DOHH2 (cell line): ENCODE results near the gene ACTR2.

Source experiments
- H3F3A ChIP-seq: fragments of 200-600 bp; sonication (generic), shearing (Covaris generic); 2 replicates; pipeline ENCODE4 v1.6.0; 2016; ENCODE audit warnings: antibody characterized with exemption, mild to moderate bottlenecking; ENCODE audit not compliant: control insufficient read depth, insufficient read depth
- H3K27ac ChIP-seq: fragments of 200-600 bp; sonication (generic); 2 replicates; pipeline ENCODE4 v1.5.1; 2014; ENCODE audit warnings: low read depth, mild to moderate bottlenecking, low read length, moderate library complexity
- H3K27me3 ChIP-seq: fragments of 200-600 bp; sonication (generic); 2 replicates; pipeline ENCODE4 v1.6.1; 2014; ENCODE audit warnings: mild to moderate bottlenecking, low read length, mixed read lengths; ENCODE audit not compliant: control insufficient read depth
- H3K36me3 ChIP-seq: fragments of 200-600 bp; sonication (generic); 2 replicates; pipeline ENCODE4 v1.6.1; 2014; ENCODE audit warnings: mild to moderate bottlenecking, low read length, moderate library complexity, mixed read lengths; ENCODE audit not compliant: control insufficient read depth
- H3K4me1 ChIP-seq: fragments of 200-600 bp; sonication (generic); 2 replicates; pipeline ENCODE4 v1.6.1; 2014; ENCODE audit warnings: mild to moderate bottlenecking, low read length, mixed read lengths; ENCODE audit not compliant: control insufficient read depth
- H3K4me2 ChIP-seq: fragments of 200-600 bp; sonication (generic); 2 replicates; pipeline ENCODE4 v1.6.0; 2014; ENCODE audit warnings: mild to moderate bottlenecking, low read length, moderate library complexity
- H3K4me3 ChIP-seq: fragments of 200-600 bp; sonication (generic); 2 replicates; pipeline ENCODE4 v1.5.1; 2014; ENCODE audit warnings: mild to moderate bottlenecking, low read length, mixed read lengths
- H3K79me2 ChIP-seq: fragments of 200-600 bp; sonication (generic); 2 replicates; pipeline ENCODE4 v1.6.1; 2014; ENCODE audit warnings: mild to moderate bottlenecking, low read length, mixed read lengths; ENCODE audit not compliant: control insufficient read depth
- H3K9me2 ChIP-seq: fragments of 200-600 bp; sonication (generic); replicated peaks from 2 replicates; pipeline ENCODE4 v1.6.1; 2014; ENCODE audit warnings: mild to moderate bottlenecking, low read length, mixed read lengths; ENCODE audit not compliant: control insufficient read depth
- H3K9me3 ChIP-seq: fragments of 200-600 bp; sonication (generic); 2 replicates; pipeline ENCODE4 v1.6.1; 2014; ENCODE audit warnings: antibody characterized with exemption, low read length, mixed read lengths; ENCODE audit not compliant: control insufficient read depth, insufficient read depth
- H4K20me1 ChIP-seq: fragments of 200-600 bp; sonication (generic); 2 replicates; pipeline ENCODE4 v1.6.0; 2014; ENCODE audit warnings: low read depth, mild to moderate bottlenecking, antibody characterized with exemption, low read length, moderate library complexity; ENCODE audit not compliant: control insufficient read depth, insufficient read depth
- CTCF ChIP-seq: fragments of 200-600 bp; sonication (generic); IDR thresholded peaks from one replicate; pipeline ENCODE4 v1.5.1; 2014; ENCODE audit warnings: antibody characterized with exemption, mild to moderate bottlenecking, low read depth, low read length; ENCODE audit not compliant: poor library complexity, severe bottlenecking
- EZH2phosphoT487 ChIP-seq: fragments of 200-600 bp; sonication (generic); IDR thresholded peaks from 2 replicates; pipeline ENCODE4 v1.6.1; 2017; ENCODE audit warnings: borderline replicate concordance, mild to moderate bottlenecking, antibody characterized with exemption, low read length, moderate library complexity, mixed read lengths

ACTR2 gene

GRCh38 chr2:65228263-65228750, 676 bp downstream of the ACTR2 start:
- Histone ChIP-seq H3K27ac (peak overlapping the region; percentile 97), H3K4me2 (peak overlapping the region; percentile 81), H3K4me1 (peaks cover 44% of the 10 kb centered on the region), H4K20me1 (peaks cover 14% of the 10 kb centered on the region; the same call in 1 of the 2 replicates), H3K4me3 (peak overlapping the region; percentile 96), H3K79me2 (peaks cover 86% of the 10 kb centered on the region), H3K9me2 (no peaks in the 10 kb centered on the region), H3K9me3 (no peaks in the 10 kb centered on the region), H3F3A (peaks cover 7% of the 10 kb centered on the region), H3K27me3 (no peaks in the 10 kb centered on the region), H3K36me3 (peaks cover 61% of the 10 kb centered on the region)
- TF ChIP-seq EZH2phosphoT487 (no peak), CTCF (no peak)

GRCh38 chr2:65231121-65231520, 3.5 kb downstream of the ACTR2 start:
- H3F3A ChIP-seq, result peaks cover 11% of the 10 kb centered on the region
- peak overlapping the region; percentile 81 for H3K4me2 ChIP-seq
- TF ChIP-seq EZH2phosphoT487 (no peak), CTCF (no peak)
- peaks cover 49% of the 10 kb centered on the region for H3K4me1 ChIP-seq
- no peaks in the 10 kb centered on the region for H3K27me3 ChIP-seq
- no peaks in the 10 kb centered on the region for H3K9me2 ChIP-seq
- no peaks in the 10 kb centered on the region for H3K9me3 ChIP-seq
- peaks cover 98% of the 10 kb centered on the region for H3K79me2 ChIP-seq
- H4K20me1 ChIP-seq, result peaks cover 28% of the 10 kb centered on the region
- peak overlapping the region; percentile 49; the same call in 1 of the 2 replicates for H3K4me3 ChIP-seq
- H3K27ac ChIP-seq, result no peak overlapping the region
- peaks cover 76% of the 10 kb centered on the region for H3K36me3 ChIP-seq

GRCh38 chr2:65231892-65232477, 4.4 kb downstream of the ACTR2 start:
- H3F3A ChIP-seq, result peaks cover 11% of the 10 kb centered on the region

More at GRCh38 chr2:65231892-65232477, 4.4 kb downstream of the ACTR2 start:
- H4K20me1 ChIP-seq, result peaks cover 31% of the 10 kb centered on the region
- H3K79me2 ChIP-seq, result peaks cover 98% of the 10 kb centered on the region
- H3K36me3 ChIP-seq, result peaks cover 82% of the 10 kb centered on the region
- no peaks in the 10 kb centered on the region for H3K9me3 ChIP-seq
- TF ChIP-seq CTCF (no peak), EZH2phosphoT487 (no peak)
- peak overlapping the region; percentile 19 for H3K4me3 ChIP-seq
- peak overlapping the region; percentile 81 for H3K4me2 ChIP-seq
- no peak overlapping the region for H3K27ac ChIP-seq
- no peaks in the 10 kb centered on the region for H3K9me2 ChIP-seq
- peaks cover 44% of the 10 kb centered on the region for H3K4me1 ChIP-seq
- no peaks in the 10 kb centered on the region for H3K27me3 ChIP-seq
